Keratinocyte (primary cell): ENCODE measurements around the gene SIRPG. TPM values are rescaled to one million over a fixed set of nuclear protein-coding genes. Genes with fewer than 3 reads are reported as not detected.

Experiments
- DNase-seq: peaks from one replicate; pipeline ENCODE4 v3.0.0-alpha.2; 2011; ENCODE audit warnings: low read depth, missing footprints, low spot score
- FAIRE-seq: peaks from 2 replicates; lab custom pipeline; 2011; peaks lifted over from hg19 to GRCh38; lab: Jason Lieb, UNC
- H2AFZ ChIP-seq: 2 replicates; pipeline ENCODE4 v1.6.0; 2012; ENCODE audit warnings: low read length, control low read depth, inconsistent platforms; ENCODE audit not compliant: control insufficient read depth
- H3K27ac ChIP-seq: 2 replicates; pipeline ENCODE4 v1.5.1; 2011; ENCODE audit warnings: low read length; ENCODE audit not compliant: control insufficient read depth, insufficient read depth
- H3K27me3 ChIP-seq: 3 replicates; pipeline ENCODE4 v1.6.0; 2011; ENCODE audit warnings: low read length; ENCODE audit not compliant: control insufficient read depth, insufficient read depth; ENCODE audit errors: extremely low read depth
- H3K36me3 ChIP-seq, 2 experiments: 2 replicates in 1 of 2; 3 replicates in 1 of 2; pipeline ENCODE4 v1.5.1; 2011; ENCODE audit warnings: low read length in 2 of 2, mild to moderate bottlenecking in 1 of 2; ENCODE audit not compliant: control insufficient read depth in 2 of 2, insufficient read depth in 2 of 2; ENCODE audit errors: extremely low read depth in 1 of 2
- H3K4me1 ChIP-seq: 3 replicates; pipeline ENCODE4 v1.5.1; 2011; ENCODE audit warnings: low read length; ENCODE audit not compliant: control insufficient read depth, insufficient read depth; ENCODE audit errors: extremely low read depth
- H3K4me2 ChIP-seq: 3 replicates; pipeline ENCODE4 v1.6.0; 2011; ENCODE audit warnings: low read depth, low read length; ENCODE audit not compliant: control insufficient read depth, insufficient read depth; ENCODE audit errors: extremely low read depth
- H3K4me3 ChIP-seq, 3 experiments: fragments of 200-600 bp in 1 of 3; sonication (generic) in 1 of 3; 2 replicates in 2 of 3; 3 replicates in 1 of 3; pipeline ENCODE4 v1.5.1; 2011 to 2016; ENCODE audit warnings: low read length in 3 of 3, mild to moderate bottlenecking in 3 of 3, control low read depth in 2 of 3, inconsistent platforms in 1 of 3, low read depth in 1 of 3, mixed read lengths in 1 of 3, mixed run types in 1 of 3, moderate library complexity in 1 of 3; ENCODE audit not compliant: control insufficient read depth in 2 of 3, insufficient read depth in 2 of 3; ENCODE audit errors: extremely low read depth in 1 of 3
- H3K79me2 ChIP-seq: 2 replicates; pipeline ENCODE4 v1.6.0; 2012; ENCODE audit warnings: low read length; ENCODE audit not compliant: control insufficient read depth, insufficient read depth
- H3K9ac ChIP-seq: 3 replicates; pipeline ENCODE4 v1.6.0; 2011; ENCODE audit warnings: low read length; ENCODE audit not compliant: control insufficient read depth, insufficient read depth; ENCODE audit errors: extremely low read depth
- H3K9me1 ChIP-seq: 3 replicates; pipeline ENCODE4 v1.6.0; 2011; ENCODE audit warnings: low read length; ENCODE audit not compliant: control insufficient read depth, insufficient read depth; ENCODE audit errors: extremely low read depth
- H3K9me3 ChIP-seq: 2 replicates; pipeline ENCODE4 v1.5.1; 2012; ENCODE audit warnings: low read depth, low read length; ENCODE audit not compliant: control insufficient read depth
- H4K20me1 ChIP-seq: 3 replicates; pipeline ENCODE4 v1.6.0; 2011; ENCODE audit warnings: low read length; ENCODE audit not compliant: control insufficient read depth, insufficient read depth; ENCODE audit errors: extremely low read depth
- CTCF ChIP-seq, 3 experiments: IDR thresholded peaks in 1 of 3; conservative IDR thresholded peaks in 1 of 3; optimal IDR thresholded peaks in 1 of 3; 2 replicates in 2 of 3; 3 replicates in 1 of 3; pipeline versions ENCODE3 to v1.5.1; 2011; ENCODE audit warnings: low read length in 3 of 3, mild to moderate bottlenecking in 3 of 3, moderate library complexity in 2 of 3, control low read depth in 1 of 3, inconsistent platforms in 1 of 3; ENCODE audit not compliant: insufficient read depth in 2 of 3; ENCODE audit errors: extremely low read depth in 1 of 3
- EZH2 ChIP-seq: IDR thresholded peaks from one replicate; pipeline ENCODE4 v1.6.1; 2012; ENCODE audit warnings: inconsistent platforms, mild to moderate bottlenecking, low read length, moderate library complexity
- dilution Hi-C: fragments of 300-500 bp; cut with MboI; formaldehyde crosslinking; loops from one replicate; pipeline ENCODE4 v1.7.0; 2020; ENCODE audit warnings: low sequenced_read_pairs; ENCODE audit not compliant: extremely low pct_ligation_motif_present
- polyA plus RNA-seq, 5 experiments: library from polyadenylated mRNA; depleted of rRNA in 3 of 5; stranded (reverse) in 3 of 5; stranded (forward) in 1 of 5; unstranded in 1 of 5; fragments of >200 nt; gene quantifications; 1 replicate in 1 of 5; 2 replicates in 3 of 5; 3 replicates in 1 of 5; pipeline versions ENCODE4 v1.2.1 to v1.2.3, GENCODE V29; 2011 to 2012; ENCODE audit warnings: missing spikeins in 2 of 5, low read depth in 1 of 5, low replicate concordance in 1 of 5

Gene SIRPG
- polyA plus RNA-seq, 1 donor (not counting 4 experiments of a cell fraction or from before 2014, with no cell fraction given) = not detected

DNA sequence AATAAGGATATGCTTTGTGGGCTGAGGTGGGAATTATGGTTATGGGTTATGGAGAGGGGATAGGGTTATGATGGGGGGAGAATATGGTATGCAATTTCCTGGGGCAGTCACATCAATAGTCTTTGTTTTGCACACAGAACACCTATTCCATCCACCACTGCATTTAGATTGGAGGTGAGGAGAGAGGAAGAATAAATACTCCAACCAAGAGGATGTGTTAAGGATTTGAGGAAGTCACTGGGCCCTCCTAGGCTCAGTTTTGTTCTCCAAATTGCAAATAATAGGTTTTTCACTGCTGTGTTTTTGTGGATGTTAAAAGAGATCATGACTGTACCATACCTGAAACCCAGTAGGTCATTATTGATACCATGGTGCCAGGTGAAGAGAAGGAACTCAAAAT, 29.5 kb upstream of the SIRPG start:
- no peak overlapping the region for H3K4me2 ChIP-seq
- peaks cover 7% of the 10 kb centered on the region for H3K27me3 ChIP-seq
- no peak overlapping the region for H2AFZ ChIP-seq
- FAIRE-seq (no peak), DNase-seq (no peak)
- no peaks in the 10 kb centered on the region for H3K36me3 ChIP-seq
- no peaks in the 10 kb centered on the region for H4K20me1 ChIP-seq
- H3K9me3 ChIP-seq = no peaks in the 10 kb centered on the region
- H3K9me1 ChIP-seq = no peaks in the 10 kb centered on the region
- TF ChIP-seq CTCF (optimal IDR thresholded peaks at IDR 0.05 in 1 of 3, IDR thresholded peaks at IDR 0.05 in 1 of 3, conservative IDR thresholded peaks at IDR 0.05 in 1 of 3; ENCODE audit: extremely low read depth in 1 of 3, insufficient read depth in 2 of 3, low read length in 3 of 3) (no peak), EZH2 (no peak)
- dilution Hi-C loops = no loop called here
- H3K4me1 ChIP-seq = no peaks in the 10 kb centered on the region
- no peaks in the 10 kb centered on the region for H3K79me2 ChIP-seq
- no peak overlapping the region for H3K4me3 ChIP-seq
- no peak overlapping the region for H3K9ac ChIP-seq
- H3K27ac ChIP-seq = no peak overlapping the region

GRCh38 chr20:1686151-1686748, 28.7 kb upstream of the SIRPG start:
- Histone ChIP-seq H3K9me1 (no peaks in the 10 kb centered on the region), H4K20me1 (no peaks in the 10 kb centered on the region), H3K4me2 (no peak overlapping the region), H3K9me3 (no peaks in the 10 kb centered on the region), H3K79me2 (no peaks in the 10 kb centered on the region), H3K36me3 (no peaks in the 10 kb centered on the region), H3K9ac (no peak overlapping the region), H2AFZ (no peak overlapping the region), H3K4me3 (no peak overlapping the region), H3K27ac (no peak overlapping the region), H3K4me1 (no peaks in the 10 kb centered on the region), H3K27me3 (peaks cover 7% of the 10 kb centered on the region)
- dilution Hi-C loops = no loop called here
- no peak for DNase-seq
- no peak for TF ChIP-seq CTCF (optimal IDR thresholded peaks at IDR 0.05 in 1 of 3, IDR thresholded peaks at IDR 0.05 in 1 of 3, conservative IDR thresholded peaks at IDR 0.05 in 1 of 3; ENCODE audit: extremely low read depth in 1 of 3, insufficient read depth in 2 of 3, low read length in 3 of 3)
- TF ChIP-seq EZH2 = no peak
- no peak for FAIRE-seq
